B cell (primary cell): ENCODE results near the gene VAV2. TPM values are rescaled to one million over a fixed set of nuclear protein-coding genes. Genes with fewer than 3 reads are reported as not detected.
A peak's percentile ranks its signal among the peaks of the same experiment; 100 is the strongest.

Source experiments
- ATAC-seq: fragments of 200-7000 bp; cut with Tn5 transposase; one replicate; pipeline ENCODE4 v1.10.0; 2021; ENCODE audit warnings: low read depth, mild to moderate bottlenecking, moderate number of reproducible peaks, moderate library complexity
- CTCF ChIA-PET: fragments of 350-600 bp; sonication (Branson Sonifier 250); formaldehyde crosslinking; loops from one replicate; lab custom pipeline; 2021; ENCODE audit warnings: antibody characterized with exemption, inconsistent platforms; lab: Charles Lee
- POLR2A ChIA-PET: fragments of 350-600 bp; sonication (Branson Sonifier 250); formaldehyde crosslinking; loops from one replicate; lab custom pipeline; 2021; ENCODE audit warnings: antibody characterized with exemption; lab: Charles Lee
- DNase-seq: peaks from one replicate; pipeline ENCODE4 v3.0.0; 2013
- H2AFZ ChIP-seq: 2 replicates; pipeline ENCODE4 v1.6.1; 2012; ENCODE audit warnings: mild to moderate bottlenecking, low read depth, low read length; ENCODE audit not compliant: insufficient read depth, poor library complexity, severe bottlenecking
- H3K27ac ChIP-seq, 2 donors: 1 replicate in 1 of 2; 2 replicates in 1 of 2; pipeline ENCODE4 v1.5.1; 2012 to 2013; ENCODE audit warnings: low read length in 2 of 2, mild to moderate bottlenecking in 2 of 2, moderate library complexity in 1 of 2
- H3K27me3 ChIP-seq, 4 experiments: fragments of 200-600 bp in 1 of 4; sonication (generic) in 1 of 4; replicated peaks in 1 of 4; 1 replicate in 2 of 4; 2 replicates in 2 of 4; pipeline versions ENCODE4 v1.6.1 to v1.7.0; 2013 to 2016; ENCODE audit warnings: low read length in 3 of 4, mild to moderate bottlenecking in 2 of 4, mixed read lengths in 1 of 4, moderate library complexity in 1 of 4; ENCODE audit not compliant: insufficient read depth in 4 of 4, control insufficient read depth in 3 of 4; ENCODE audit errors: control extremely low read depth in 1 of 4
- H3K36me3 ChIP-seq, 2 experiments: replicated peaks in 1 of 2; 1 replicate in 1 of 2; 2 replicates in 1 of 2; pipeline versions ENCODE4 v1.6.1 to v1.7.1; 2013; ENCODE audit warnings: low read length in 1 of 2; ENCODE audit not compliant: insufficient read depth in 2 of 2, control insufficient read depth in 1 of 2; ENCODE audit errors: control extremely low read depth in 1 of 2, extremely low read depth in 1 of 2
- H3K4me1 ChIP-seq, 2 donors: fragments of 200-600 bp in 1 of 2; sonication (generic) in 1 of 2; 1 replicate in 1 of 2; 2 replicates in 1 of 2; pipeline versions ENCODE4 v1.5.1 to v1.6.1; 2013 to 2017; ENCODE audit warnings: low read length in 2 of 2; ENCODE audit not compliant: control insufficient read depth in 2 of 2, insufficient read depth in 2 of 2
- H3K4me2 ChIP-seq: replicated peaks from 2 replicates; pipeline ENCODE3; 2012; ENCODE audit warnings: mild to moderate bottlenecking, low read depth, low read length; ENCODE audit not compliant: poor library complexity, severe bottlenecking
- H3K4me3 ChIP-seq, 5 experiments: fragments of 200-600 bp in 1 of 5; sonication (generic) in 1 of 5; 1 replicate in 3 of 5; 2 replicates in 2 of 5; pipeline versions ENCODE4 v1.5.1 to v1.7.0; 2011 to 2016; ENCODE audit warnings: low read length in 4 of 5, mild to moderate bottlenecking in 4 of 5, low read depth in 2 of 5, control low read depth in 1 of 5, moderate library complexity in 1 of 5; ENCODE audit not compliant: insufficient read depth in 1 of 5; ENCODE audit errors: control extremely low read depth in 1 of 5, extremely low read depth in 1 of 5
- H3K79me2 ChIP-seq: fragments of 200-600 bp; sonication (generic); one replicate; pipeline ENCODE4 v1.6.0; 2016; ENCODE audit warnings: low read length; ENCODE audit not compliant: control insufficient read depth, insufficient read depth
- H3K9ac ChIP-seq: fragments of 200-600 bp; sonication (generic); 2 replicates; pipeline ENCODE4 v1.6.1; 2017; ENCODE audit warnings: mild to moderate bottlenecking, low read length, moderate library complexity
- H3K9me3 ChIP-seq, 3 donors: one replicate each; pipeline versions ENCODE4 v1.6.1 to v1.7.1; 2013; ENCODE audit warnings: low read length in 2 of 3; ENCODE audit not compliant: control insufficient read depth in 2 of 3, insufficient read depth in 1 of 3; ENCODE audit errors: control extremely low read depth in 1 of 3
- H4K20me1 ChIP-seq: 2 replicates; pipeline ENCODE4 v1.6.0; 2012; ENCODE audit warnings: mild to moderate bottlenecking, low read length; ENCODE audit not compliant: insufficient read depth, control insufficient read depth, poor library complexity, severe bottlenecking
- H3K27ac Mint-ChIP-seq: one replicate; pipeline ENCODE4 v1.8.0; 2021; ENCODE audit warnings: mixed read lengths
- H3K27me3 Mint-ChIP-seq: one replicate; pipeline ENCODE4 v1.8.0; 2021; ENCODE audit warnings: mixed read lengths
- H3K4me1 Mint-ChIP-seq: one replicate; pipeline ENCODE4 v1.8.0; 2021; ENCODE audit warnings: mixed read lengths
- H3K4me3 Mint-ChIP-seq: one replicate; pipeline ENCODE4 v1.8.0; 2021; ENCODE audit warnings: mixed read lengths
- H3K9me3 Mint-ChIP-seq: one replicate; pipeline ENCODE4 v1.8.0; 2022; ENCODE audit warnings: mixed read lengths; ENCODE audit not compliant: insufficient read depth
- EZH2 ChIP-seq: IDR thresholded peaks from 2 replicates; pipeline ENCODE4 v1.6.1; 2012; ENCODE audit warnings: borderline replicate concordance, low read depth, mild to moderate bottlenecking, moderate library complexity, low read length; ENCODE audit not compliant: insufficient read depth, poor library complexity, severe bottlenecking
- WGBS: methylation state at CpG from one replicate; pipeline ENCODE4 v1.1.5; 2013; ENCODE audit warnings: missing lambda C conversion rate; ENCODE audit not compliant: insufficient coverage; 5-methylcytosine and 5-hydroxymethylcytosine counted together
- intact Hi-C: fragments of 100-400 bp; cut with micrococcal nuclease; formaldehyde crosslinking; loops from one replicate; pipeline ENCODE4 v1.10.0; 2022
- polyA plus RNA-seq: library from polyadenylated mRNA; depleted of rRNA; stranded (reverse); fragments of >200 nt; gene quantifications from 2 replicates; pipeline ENCODE4 v1.2.3, GENCODE V29; 2012
- total RNA-seq, 2 donors: library from RNA; stranded (reverse); fragments of 120-200 nt in 1 of 2; gene quantifications; 1 replicate in 1 of 2; 2 replicates in 1 of 2; pipeline versions ENCODE4 v1.2.3 to v1.2.4, GENCODE V29; 2013 to 2022
- TF ChIP-seq, protein P1 (sequence below): fragments of 200-600 bp; IDR thresholded peaks from one replicate; pipeline ENCODE4 v1.8.0; 2022; ENCODE audit warnings: antibody characterized with exemption, mild to moderate bottlenecking

VAV2 gene
- total and polyA plus RNA-seq, 2 donors (not counting 1 experiment from before 2014, with no cell fraction given), result 34.4 to 128 TPM

DNA sequence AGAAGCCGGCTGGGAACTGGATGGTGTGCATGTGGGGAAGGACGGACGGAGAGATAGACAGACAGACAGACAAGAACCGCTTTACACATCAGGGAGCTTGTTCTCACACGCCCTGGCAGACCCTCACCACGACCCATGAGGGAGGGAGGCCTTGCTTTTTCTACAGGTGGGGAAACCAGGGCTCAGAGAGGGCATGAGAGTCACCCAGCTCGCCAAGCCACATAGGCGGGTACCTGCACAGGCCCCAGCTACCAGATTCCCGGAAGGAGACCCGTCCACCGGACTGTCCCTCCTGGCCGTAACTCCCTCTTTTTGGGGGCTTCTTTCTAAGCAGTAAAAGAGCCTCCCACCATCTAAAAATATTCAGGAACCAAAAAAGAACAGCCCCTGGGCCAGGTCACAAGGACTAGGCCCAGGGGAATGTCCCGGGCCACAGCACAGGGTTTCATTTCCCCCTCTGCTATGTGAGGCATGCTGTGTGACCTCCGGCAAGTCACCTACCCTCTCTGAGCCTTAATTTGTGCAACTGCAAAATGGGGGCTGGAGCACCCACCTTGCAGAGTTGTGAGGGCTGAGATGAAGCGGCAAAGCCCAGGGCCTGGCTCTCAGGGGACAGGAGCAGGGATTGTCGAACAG, 169.6 kb downstream of the VAV2 start:
- Mint-ChIP-seq H3K4me1 (peaks cover 76% of the 10 kb centered on the region), H3K9me3 (no peaks in the 10 kb centered on the region), H3K27me3 (no peaks in the 10 kb centered on the region), H3K27ac (peak overlapping the region; percentile 97), H3K4me3 (peak overlapping the region; percentile 88)
- TF ChIP-seq, protein P1, sequence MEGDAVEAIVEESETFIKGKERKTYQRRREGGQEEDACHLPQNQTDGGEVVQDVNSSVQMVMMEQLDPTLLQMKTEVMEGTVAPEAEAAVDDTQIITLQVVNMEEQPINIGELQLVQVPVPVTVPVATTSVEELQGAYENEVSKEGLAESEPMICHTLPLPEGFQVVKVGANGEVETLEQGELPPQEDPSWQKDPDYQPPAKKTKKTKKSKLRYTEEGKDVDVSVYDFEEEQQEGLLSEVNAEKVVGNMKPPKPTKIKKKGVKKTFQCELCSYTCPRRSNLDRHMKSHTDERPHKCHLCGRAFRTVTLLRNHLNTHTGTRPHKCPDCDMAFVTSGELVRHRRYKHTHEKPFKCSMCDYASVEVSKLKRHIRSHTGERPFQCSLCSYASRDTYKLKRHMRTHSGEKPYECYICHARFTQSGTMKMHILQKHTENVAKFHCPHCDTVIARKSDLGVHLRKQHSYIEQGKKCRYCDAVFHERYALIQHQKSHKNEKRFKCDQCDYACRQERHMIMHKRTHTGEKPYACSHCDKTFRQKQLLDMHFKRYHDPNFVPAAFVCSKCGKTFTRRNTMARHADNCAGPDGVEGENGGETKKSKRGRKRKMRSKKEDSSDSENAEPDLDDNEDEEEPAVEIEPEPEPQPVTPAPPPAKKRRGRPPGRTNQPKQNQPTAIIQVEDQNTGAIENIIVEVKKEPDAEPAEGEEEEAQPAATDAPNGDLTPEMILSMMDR, result no peak
- no peak for TF ChIP-seq EZH2
- peaks cover 38% of the 10 kb centered on the region for H3K79me2 ChIP-seq
- H3K27ac ChIP-seq, result peak overlapping the region; percentile 99
- H3K36me3 ChIP-seq, result peaks cover 0 to 13% of the 10 kb centered on the region in 2 experiments
- intact Hi-C loops, result loop anchor here (1.0 to 2.0 kb wide), 5 partner anchors 29 to 170 kb away; partner anchors contain the start of gene VAV2
- H3K9ac ChIP-seq, result peak overlapping the region; percentile 63
- 49% methylated on average over 5 of the region's 16 CpGs for WGBS
- H3K9me3 ChIP-seq, result peaks cover 0 to 7% (median 0%) of the 10 kb centered on the region in 3 donors
- DNase-seq (peak; percentile 87), ATAC-seq (peak; percentile 70)
- H3K4me1 ChIP-seq, result peaks cover 50 to 62% of the 10 kb centered on the region in 2 donors
- no peaks in the 10 kb centered on the region for H3K27me3 ChIP-seq
- H3K4me3 ChIP-seq, result peak overlapping the region in 4 of 5 experiments; percentile 31 to 63 (median 40)
- peak overlapping the region; percentile 89 for H3K4me2 ChIP-seq
- ChIA-PET CTCF (interaction anchor here (0.8 to 1.6 kb wide), 5 partner anchors 29 to 171 kb away, joined by 3 to 10 read pairs (median 4); no protein-coding TSS in a partner anchor), POLR2A (interaction anchor here (0.8 to 1.2 kb wide), 2 partner anchors 8 to 342 kb away, joined by 3 read pairs; partner anchors contain the start of gene RNU6ATAC)
- H2AFZ ChIP-seq, result no peak overlapping the region
- peaks cover 4% of the 10 kb centered on the region for H4K20me1 ChIP-seq
